Liver (tissue), 3 donors: Measurements from ENCODE around the gene NDUFA7.

Source experiments
- ATF3 ChIP-seq: IDR thresholded peaks from 2 replicates; pipeline ENCODE4 v1.6.1; 2016; ENCODE audit warnings: antibody characterized with exemption
- CTCF ChIP-seq: fragments of 150-350 bp; IDR thresholded peaks from 2 replicates; pipeline ENCODE4 v1.5.1; 2017; ENCODE audit warnings: improper control_type of control experiment, low read depth, low read length; ENCODE audit not compliant: missing input control
- EGR1 ChIP-seq, 2 donors: IDR thresholded peaks; 2 replicates each; pipeline ENCODE4 v1.6.1; 2016 to 2018; ENCODE audit warnings: antibody characterized with exemption in 2 of 2, low read depth in 2 of 2
- FOXA1 ChIP-seq: IDR thresholded peaks from 2 replicates; pipeline ENCODE4 v1.6.1; 2016; ENCODE audit warnings: antibody characterized with exemption
- HNF4A ChIP-seq, 2 donors: conservative IDR thresholded peaks; 2 replicates each; pipeline ENCODE4 v1.6.1; 2016; ENCODE audit warnings: antibody characterized with exemption in 2 of 2, mild to moderate bottlenecking in 2 of 2
- HNF4G ChIP-seq: IDR thresholded peaks from 2 replicates; pipeline ENCODE4 v1.6.1; 2016; ENCODE audit warnings: antibody characterized with exemption
- JUND ChIP-seq, 2 donors: IDR thresholded peaks; 2 replicates each; pipeline ENCODE4 v1.6.1; 2016; ENCODE audit warnings: antibody characterized with exemption in 2 of 2
- MAX ChIP-seq: IDR thresholded peaks from 2 replicates; pipeline ENCODE4 v1.6.1; 2016; ENCODE audit warnings: antibody characterized with exemption
- RAD21 ChIP-seq, 2 donors: IDR thresholded peaks; 2 replicates each; pipeline ENCODE4 v1.6.1; 2016; ENCODE audit warnings: antibody characterized with exemption in 2 of 2, mild to moderate bottlenecking in 2 of 2
- REST ChIP-seq: IDR thresholded peaks from 2 replicates; pipeline ENCODE4 v1.6.1; 2016; ENCODE audit warnings: antibody characterized with exemption, mild to moderate bottlenecking
- RXRA ChIP-seq, 2 donors: IDR thresholded peaks; 2 replicates each; pipeline ENCODE4 v1.6.1; 2017 to 2018; ENCODE audit warnings: antibody characterized with exemption in 2 of 2, mild to moderate bottlenecking in 1 of 2
- SP1 ChIP-seq: IDR thresholded peaks from 2 replicates; pipeline ENCODE4 v1.6.1; 2018; ENCODE audit warnings: antibody characterized with exemption, mild to moderate bottlenecking
- donor health status: healthy.
- donor health status: healthy.

GRCh38 chr19:8357007-8357521 lies 35.9 kb upstream of the NDUFA7 start:
- TF ChIP-seq CTCF (no peak), RAD21 (IDR thresholded peaks at IDR 0.05) (peak; percentile 36 to 40), FOXA1 (no peak), EGR1 (IDR thresholded peaks at IDR 0.05; ENCODE audit: low read depth in 2 of 2) (no peak), MAX (peak; percentile 66), JUND (IDR thresholded peaks at IDR 0.05) (peak; percentile 42 to 80), SP1 (peak; percentile 83), REST (peak; percentile 38), ATF3 (peak; percentile 38), RXRA (IDR thresholded peaks at IDR 0.05) (peak; percentile 82 to 95), HNF4A (conservative IDR thresholded peaks at IDR 0.05) (peak; percentile 91), HNF4G (peak; percentile 49)
